ENCODE results near the gene ACR.

Gene ACR

GRCh38 chr22:50717709-50718351 lies 20.2 kb upstream of the ACR start:
- no peak for DNase-seq

DNA sequence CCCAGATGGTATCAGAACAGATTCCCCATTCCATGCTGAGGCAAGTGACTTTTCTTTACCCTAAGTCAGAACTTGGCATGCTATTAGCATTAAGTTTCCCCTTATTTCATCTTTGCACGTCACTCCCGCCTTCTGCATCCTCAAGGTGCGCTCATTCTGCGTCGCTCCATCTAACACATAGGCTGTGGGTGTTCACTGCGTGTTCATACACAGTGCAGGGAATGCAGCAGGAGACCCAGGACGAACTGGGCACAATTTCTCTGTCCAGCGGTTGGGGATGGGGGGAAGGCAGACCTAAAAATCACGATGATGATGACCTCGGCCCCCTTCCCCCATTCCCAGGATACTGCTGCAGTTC lies 19.7 kb upstream of the ACR start:
- DNase-seq: no peak

- no peak for DNase-seq
These were observed 18.1 kb upstream of the ACR start for GRCh38 chr22:50719814-50720300.

DNA sequence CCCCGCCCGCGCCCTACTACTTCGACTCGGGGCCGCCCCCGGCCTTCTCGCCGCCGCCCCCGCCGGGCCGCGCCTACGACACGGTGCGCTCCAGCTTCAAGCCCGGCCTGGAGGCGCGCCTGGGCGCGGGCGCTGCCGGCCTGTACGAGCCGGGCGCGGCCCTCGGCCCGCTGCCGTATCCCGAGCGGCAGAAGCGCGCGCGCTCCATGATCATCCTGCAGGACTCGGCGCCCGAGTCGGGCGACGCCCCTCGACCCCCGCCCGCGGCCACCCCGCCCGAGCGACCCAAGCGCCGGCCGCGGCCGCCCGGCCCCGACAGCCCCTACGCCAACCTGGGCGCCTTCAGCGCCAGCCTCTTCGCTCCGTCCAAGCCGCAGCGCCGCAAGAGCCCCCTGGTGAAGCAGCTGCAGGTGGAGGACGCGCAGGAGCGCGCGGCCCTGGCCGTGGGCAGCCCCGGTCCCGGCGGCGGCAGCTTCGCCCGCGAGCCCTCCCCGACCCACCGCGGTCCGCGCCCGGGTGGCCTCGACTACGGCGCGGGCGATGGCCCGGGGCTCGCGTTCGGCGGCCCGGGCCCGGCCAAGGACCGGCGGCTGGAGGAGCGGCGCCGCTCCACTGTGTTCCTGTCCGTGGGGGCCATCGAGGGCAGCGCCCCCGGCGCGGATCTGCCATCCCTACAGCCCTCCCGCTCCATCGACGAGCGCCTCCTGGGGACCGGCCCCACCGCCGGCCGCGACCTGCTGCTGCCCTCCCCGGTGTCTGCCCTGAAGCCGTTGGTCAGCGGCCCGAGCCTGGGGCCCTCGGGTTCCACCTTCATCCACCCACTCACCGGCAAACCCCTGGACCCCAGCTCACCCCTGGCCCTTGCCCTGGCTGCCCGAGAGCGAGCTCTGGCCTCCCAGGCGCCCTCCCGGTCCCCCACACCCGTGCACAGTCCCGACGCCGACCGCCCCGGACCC lies 17.4 kb upstream of the ACR start:
- no peak for DNase-seq

DNA sequence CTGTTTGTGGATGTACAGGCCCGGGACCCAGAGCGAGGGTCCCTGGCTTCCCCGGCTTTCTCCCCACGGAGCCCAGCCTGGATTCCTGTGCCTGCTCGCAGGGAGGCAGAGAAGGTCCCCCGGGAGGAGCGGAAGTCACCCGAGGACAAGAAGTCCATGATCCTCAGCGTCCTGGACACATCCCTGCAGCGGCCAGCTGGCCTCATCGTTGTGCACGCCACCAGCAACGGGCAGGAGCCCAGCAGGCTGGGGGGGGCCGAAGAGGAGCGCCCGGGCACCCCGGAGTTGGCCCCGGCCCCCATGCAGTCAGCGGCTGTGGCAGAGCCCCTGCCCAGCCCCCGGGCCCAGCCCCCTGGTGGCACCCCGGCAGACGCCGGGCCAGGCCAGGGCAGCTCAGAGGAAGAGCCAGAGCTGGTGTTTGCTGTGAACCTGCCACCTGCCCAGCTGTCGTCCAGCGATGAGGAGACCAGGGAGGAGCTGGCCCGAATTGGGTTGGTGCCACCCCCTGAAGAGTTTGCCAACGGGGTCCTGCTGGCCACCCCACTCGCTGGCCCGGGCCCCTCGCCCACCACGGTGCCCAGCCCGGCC lies 16.7 kb upstream of the ACR start:
- no peak for DNase-seq

- no peak for DNase-seq
These were observed 15.8 kb upstream of the ACR start for GRCh38 chr22:50722048-50722701.

- no peak for DNase-seq
These were observed 15.1 kb upstream of the ACR start for GRCh38 chr22:50722716-50723428.

DNA sequence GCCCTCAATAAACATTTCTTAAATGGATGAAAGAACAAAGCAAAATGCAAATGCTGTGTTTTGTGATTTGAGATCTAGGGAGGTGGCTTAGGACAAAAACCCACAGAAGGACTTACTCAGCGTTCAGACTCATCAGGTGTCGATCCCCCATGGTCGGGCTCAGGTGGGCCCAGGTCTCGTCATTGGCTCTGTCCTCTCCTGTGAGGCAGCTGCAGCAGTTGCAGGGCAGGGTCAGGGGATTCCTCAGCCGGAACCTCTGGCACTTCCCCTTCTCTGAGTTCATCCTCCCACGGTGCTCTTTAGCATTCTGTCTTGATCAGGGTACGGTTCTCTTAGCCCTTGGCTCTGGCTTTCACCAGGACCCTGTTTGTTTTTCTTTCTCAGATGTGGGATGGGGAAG lies 14.0 kb upstream of the ACR start:
- no peak for DNase-seq

DNA sequence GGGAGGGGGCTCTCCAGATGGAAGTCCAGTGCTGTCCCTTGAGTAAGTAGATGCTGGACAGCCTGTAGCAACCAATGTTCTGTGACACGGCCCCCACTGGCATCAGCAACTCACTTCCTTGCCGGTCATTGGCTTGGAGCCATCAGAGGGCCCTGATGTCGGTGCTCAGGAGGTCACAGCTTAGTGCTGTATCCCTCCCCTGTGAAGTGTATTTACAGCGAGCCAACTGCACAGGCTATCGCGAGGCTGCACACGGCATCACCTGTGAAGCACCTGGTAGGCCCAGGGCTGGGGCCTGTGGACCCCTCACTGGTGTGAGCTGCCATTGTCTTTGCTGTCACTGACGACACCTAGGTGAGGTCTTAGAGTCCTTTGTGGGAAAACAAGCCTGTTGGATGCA lies 13.4 kb upstream of the ACR start:
- no peak for DNase-seq

GRCh38 chr22:50725597-50725996 lies 12.4 kb upstream of the ACR start:
- DNase-seq: no peak

- DNase-seq: no peak
These were observed 11.2 kb upstream of the ACR start for GRCh38 chr22:50726643-50727340.

- DNase-seq: no peak
These were observed 10.1 kb upstream of the ACR start for GRCh38 chr22:50727678-50728522.

GRCh38 chr22:50728523-50728931 lies 9.5 kb upstream of the ACR start:
- DNase-seq: no peak

- DNase-seq: peak; percentile 46
These were observed 8.5 kb upstream of the ACR start for GRCh38 chr22:50729391-50730012.

DNA sequence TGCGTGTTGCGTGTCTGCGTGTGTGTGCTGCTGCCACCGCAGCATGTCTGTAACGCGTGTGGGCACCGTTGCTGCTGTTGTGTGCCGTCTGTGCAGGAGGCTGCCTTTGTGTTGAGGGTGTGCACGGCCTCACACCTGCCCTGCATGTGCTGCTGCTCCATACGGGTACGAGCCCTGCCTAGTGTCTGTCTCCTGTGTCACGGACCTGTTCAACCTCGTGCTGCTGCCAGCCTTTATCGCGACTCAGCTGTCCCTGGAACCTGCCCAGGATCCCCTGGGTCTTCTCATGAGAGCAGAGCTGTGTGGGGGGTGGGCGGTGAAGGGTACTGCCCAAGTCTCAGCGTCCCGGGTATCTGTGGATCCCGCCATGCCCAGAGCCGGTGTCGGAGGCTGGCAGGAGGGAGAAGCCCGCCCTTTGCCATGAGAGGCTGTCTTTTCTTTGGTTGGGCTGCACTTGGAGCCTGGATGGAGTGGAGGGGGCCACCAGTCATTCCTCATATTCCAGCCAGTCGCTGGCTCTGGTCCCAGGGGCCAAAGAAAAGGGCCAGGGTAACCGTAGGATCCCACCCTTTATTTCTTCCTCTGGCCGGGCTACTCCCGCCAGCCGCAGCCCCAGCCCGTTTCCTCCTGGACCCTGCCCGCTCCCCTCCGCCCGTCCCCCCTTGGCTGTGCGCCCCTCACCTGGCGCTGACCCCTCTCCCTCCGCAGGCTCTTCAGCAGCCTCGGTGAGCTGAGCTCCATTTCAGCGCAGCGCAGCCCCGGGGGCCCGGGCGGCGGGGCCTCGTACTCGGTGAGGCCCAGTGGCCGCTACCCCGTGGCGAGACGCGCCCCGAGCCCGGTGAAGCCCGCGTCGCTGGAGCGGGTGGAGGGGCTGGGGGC lies 7.8 kb upstream of the ACR start:
- peak; percentile 55 for DNase-seq

DNA sequence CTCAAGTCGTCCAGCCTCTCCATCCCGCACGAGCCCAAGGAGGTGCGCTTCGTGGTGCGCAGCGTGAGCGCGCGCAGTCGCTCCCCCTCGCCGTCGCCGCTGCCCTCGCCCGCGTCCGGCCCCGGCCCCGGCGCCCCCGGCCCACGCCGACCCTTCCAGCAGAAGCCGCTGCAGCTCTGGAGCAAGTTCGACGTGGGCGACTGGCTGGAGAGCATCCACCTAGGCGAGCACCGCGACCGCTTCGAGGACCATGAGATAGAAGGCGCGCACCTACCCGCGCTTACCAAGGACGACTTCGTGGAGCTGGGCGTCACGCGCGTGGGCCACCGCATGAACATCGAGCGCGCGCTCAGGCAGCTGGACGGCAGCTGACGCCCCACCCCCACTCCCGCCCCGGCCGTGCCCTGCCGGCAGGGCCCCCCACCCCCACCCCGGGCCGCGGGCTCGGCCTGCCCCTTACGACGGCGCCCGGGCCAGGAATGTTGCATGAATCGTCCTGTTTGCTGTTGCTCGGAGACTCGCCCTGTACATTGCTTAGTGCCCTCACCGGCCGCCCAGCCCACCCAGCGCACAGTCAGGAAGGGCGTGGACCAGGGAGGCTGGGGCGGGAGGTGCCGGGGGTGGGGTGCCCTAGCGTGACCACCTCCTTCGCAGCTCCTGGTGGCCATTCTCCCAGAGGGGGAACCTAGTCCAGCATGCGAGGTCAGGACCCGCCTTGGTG lies 6.9 kb upstream of the ACR start:
- DNase-seq: peak; percentile 54

DNA sequence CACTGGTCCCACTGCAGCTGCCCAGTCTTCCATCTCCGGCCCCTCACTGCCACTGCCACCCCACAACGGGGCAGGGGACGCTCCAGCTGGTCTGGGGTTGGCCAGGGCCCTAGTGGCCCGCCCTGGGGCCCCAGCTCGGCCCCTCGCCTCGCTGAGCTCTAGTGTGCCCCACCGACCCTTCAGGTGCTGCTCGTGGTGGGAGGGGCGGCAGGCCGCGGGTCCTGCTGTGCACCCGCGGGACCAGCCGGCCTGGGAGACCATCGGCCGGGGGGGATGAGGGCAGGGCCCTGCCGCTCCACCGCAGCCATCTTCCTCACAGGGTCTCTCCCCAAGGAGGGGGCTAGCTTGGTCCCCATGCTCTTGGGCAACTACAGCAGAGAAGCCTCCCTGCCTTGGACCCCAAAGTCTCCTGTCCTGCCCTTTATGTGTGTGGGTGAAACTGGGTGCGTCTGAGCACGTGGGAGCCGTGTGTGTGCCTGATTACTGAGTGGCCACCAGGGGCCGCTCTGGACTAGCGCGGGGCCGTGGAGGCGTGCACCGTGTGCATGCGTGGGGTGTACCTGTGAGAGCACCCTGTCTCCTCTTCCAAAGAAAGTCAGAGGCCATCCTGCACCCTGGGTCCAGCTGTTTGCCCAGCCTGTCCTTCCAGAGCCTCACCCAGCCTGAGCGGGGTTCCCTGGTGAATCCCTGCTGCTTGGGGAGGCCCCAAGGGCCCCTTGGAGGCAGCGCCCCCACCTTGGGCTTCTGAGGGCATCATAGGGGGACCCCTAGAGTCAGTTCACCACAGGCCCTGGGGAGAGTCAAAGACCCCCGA lies 6.0 kb upstream of the ACR start:
- DNase-seq: peak; percentile 84

- no peak for DNase-seq
These were observed 5.3 kb upstream of the ACR start for GRCh38 chr22:50732681-50733080.
